HCT116 (cell line): ENCODE data around the gene MTCP1. TPM values are rescaled to one million over a fixed set of nuclear protein-coding genes. Genes with fewer than 3 reads are reported as not detected.

Experiments
- ATAC-seq: fragments of 200-7000 bp; cut with Tn5 transposase; 2 replicates; pipeline ENCODE4 v1.9.1; 2020; ENCODE audit warnings: mild to moderate bottlenecking, moderate library complexity
- BruUV-seq: library from RNA; stranded (reverse); fragments of 400-500 nt; replicated peaks from 2 replicates; lab custom pipeline; 2021; lab: Mats Ljungman, UMichigan
- CTCF ChIA-PET: fragments of 300-600 bp; sonication (Branson Sonifier 250); formaldehyde crosslinking; loops from one replicate; lab custom pipeline; 2021; ENCODE audit warnings: antibody characterized with exemption; lab: Charles Lee
- POLR2A ChIA-PET: fragments of 300-600, 350-600 bp; sonication (Branson Sonifier 250); formaldehyde crosslinking; loops from one replicate; lab custom pipeline; 2021; ENCODE audit warnings: antibody characterized with exemption; lab: Charles Lee
- RAD21 ChIA-PET, 2 experiments: fragments of 300-600 bp; sonication (Branson Sonifier 250); formaldehyde crosslinking; loops; one replicate each; lab custom pipeline; 2023; ENCODE audit warnings: low total read pairs in 2 of 2; ENCODE audit not compliant: uncharacterized antibody in 2 of 2, unreplicated experiment in 2 of 2, low non-redundant PET in 1 of 2; lab: Charles Lee
- DNase-seq: peaks from one replicate; pipeline ENCODE4 v3.0.0-alpha.2; 2010; ENCODE audit warnings: low read depth, low spot score
- H2AFZ ChIP-seq: fragments of 200-600 bp; shearing (Covaris generic), sonication (generic); 2 replicates; pipeline ENCODE4 v1.6.1; 2017; ENCODE audit warnings: low read depth, mixed run types, mixed read lengths, antibody characterized with exemption, low read length; ENCODE audit not compliant: poor library complexity, severe bottlenecking
- H3K27ac ChIP-seq: 2 replicates; pipeline ENCODE4 v1.5.1; 2012; ENCODE audit warnings: low read depth, low read length
- H3K27me3 ChIP-seq: fragments of 200-600 bp; sonication (generic); 2 replicates; pipeline ENCODE4 v1.6.1; 2016; ENCODE audit warnings: mixed run types, low read length, mixed read lengths; ENCODE audit not compliant: insufficient read depth
- H3K36me3 ChIP-seq, 2 experiments: fragments of 200-500 bp in 1 of 2; fragments of 200-600 bp in 1 of 2; sonication (Bioruptor generic) in 1 of 2; sonication (generic) in 1 of 2; 2 replicates each; pipeline versions ENCODE4 v1.5.1 to v1.6.1; 2014 to 2016; ENCODE audit warnings: low read length in 2 of 2, inconsistent platforms in 1 of 2, mixed read lengths in 1 of 2, mixed run types in 1 of 2; ENCODE audit not compliant: insufficient read depth in 2 of 2, control insufficient read depth in 1 of 2
- H3K4me1 ChIP-seq, 2 experiments: fragments of 200-600 bp in 1 of 2; sonication (generic) in 1 of 2; 2 replicates each; pipeline versions ENCODE4 v1.5.1 to v1.6.1; 2012 to 2017; ENCODE audit warnings: low read length in 2 of 2, inconsistent platforms in 1 of 2, mild to moderate bottlenecking in 1 of 2, mixed read lengths in 1 of 2, mixed run types in 1 of 2, moderate library complexity in 1 of 2; ENCODE audit not compliant: insufficient read depth in 2 of 2, control insufficient read depth in 1 of 2
- H3K4me2 ChIP-seq: fragments of 200-600 bp; sonication (generic); 2 replicates; pipeline ENCODE4 v1.6.1; 2017; ENCODE audit warnings: mixed run types, low read length, mixed read lengths
- H3K4me3 ChIP-seq, 2 experiments: fragments of 200-600 bp in 1 of 2; sonication (generic) in 1 of 2; replicated peaks in 1 of 2; 2 replicates each; pipeline ENCODE4 v1.5.1; 2011 to 2016; ENCODE audit warnings: low read length in 2 of 2, control low read depth in 1 of 2, low read depth in 1 of 2, mild to moderate bottlenecking in 1 of 2, mixed read lengths in 1 of 2, mixed run types in 1 of 2
- H3K79me2 ChIP-seq: fragments of 200-600 bp; sonication (generic); 2 replicates; pipeline ENCODE4 v1.6.1; 2017; ENCODE audit warnings: mild to moderate bottlenecking, mixed run types, low read length, moderate library complexity, mixed read lengths; ENCODE audit not compliant: insufficient read depth
- H3K9ac ChIP-seq: fragments of 200-600 bp; sonication (generic); 2 replicates; pipeline ENCODE4 v1.6.1; 2016; ENCODE audit warnings: low read length, mixed read lengths
- H3K9me2 ChIP-seq: fragments of 200-600 bp; sonication (generic), shearing (Covaris generic); 2 replicates; pipeline ENCODE4 v1.6.1; 2017; ENCODE audit warnings: mixed run types, mild to moderate bottlenecking, moderate library complexity; ENCODE audit not compliant: insufficient read depth
- H3K9me3 ChIP-seq, 2 experiments: fragments of 200-500 bp in 1 of 2; fragments of 200-600 bp in 1 of 2; sonication (Bioruptor generic) in 1 of 2; sonication (generic) in 1 of 2; 2 replicates each; pipeline ENCODE4 v1.6.1; 2014 to 2017; ENCODE audit warnings: low read length in 2 of 2, mixed read lengths in 2 of 2, inconsistent platforms in 1 of 2, low read depth in 1 of 2, mild to moderate bottlenecking in 1 of 2, mixed run types in 1 of 2, moderate library complexity in 1 of 2; ENCODE audit not compliant: control insufficient read depth in 1 of 2, insufficient read depth in 1 of 2
- H4K20me1 ChIP-seq: fragments of 200-600 bp; sonication (generic), shearing (Covaris generic); 2 replicates; pipeline ENCODE4 v1.6.1; 2017; ENCODE audit warnings: mixed run types, mild to moderate bottlenecking, moderate library complexity; ENCODE audit not compliant: insufficient read depth
- CBX3 ChIP-seq: IDR thresholded peaks from 2 replicates; pipeline ENCODE4 v1.6.1; 2012; ENCODE audit warnings: low read depth
- ELF1 ChIP-seq: IDR thresholded peaks from 2 replicates; pipeline ENCODE4 v1.6.1; 2012; ENCODE audit warnings: low read depth, borderline replicate concordance
- EZH2phosphoT487 ChIP-seq: fragments of 200-600 bp; IDR thresholded peaks from 2 replicates; pipeline ENCODE4 v1.6.1; 2018; ENCODE audit warnings: antibody characterized with exemption, borderline replicate concordance
- FOSL1 ChIP-seq: IDR thresholded peaks from 2 replicates; pipeline ENCODE4 v1.6.1; 2012; ENCODE audit warnings: low read depth
- SIN3A ChIP-seq: IDR thresholded peaks from 2 replicates; pipeline ENCODE4 v1.6.1; 2012; ENCODE audit warnings: low read depth
- SP1 ChIP-seq: IDR thresholded peaks from 2 replicates; pipeline ENCODE4 v1.6.1; 2012; ENCODE audit warnings: low read depth
- ZFX ChIP-seq: fragments of 450-650 bp; IDR thresholded peaks from 2 replicates; pipeline ENCODE4 v1.6.1; 2017
- intact Hi-C: fragments of 100-400 bp; cut with micrococcal nuclease; formaldehyde crosslinking; loops from 2 replicates; pipeline ENCODE4 v1.10.0; 2022
- total RNA-seq: library from RNA; stranded (reverse); gene quantifications from one replicate; pipeline ENCODE4 v1.2.1, GENCODE V29; 2021; ENCODE audit not compliant: unreplicated experiment
- TF ChIP-seq, protein P1 (sequence below): IDR thresholded peaks from 2 replicates; pipeline ENCODE4 v1.6.1; 2011; ENCODE audit warnings: mild to moderate bottlenecking, low read length, moderate library complexity; ENCODE audit not compliant: insufficient replicate concordance; ENCODE audit errors: extremely low read depth
- TF ChIP-seq, protein P2 (sequence below): IDR thresholded peaks from 2 replicates; pipeline ENCODE4 v1.6.1; 2012
- TF ChIP-seq, protein P3 (sequence below), 3 experiments: fragments of 200-600 bp in 1 of 3; sonication (generic) in 1 of 3; IDR thresholded peaks in 2 of 3; conservative IDR thresholded peaks in 1 of 3; 2 replicates each; pipeline ENCODE4 v1.5.1; 2012 to 2017; ENCODE audit warnings: low read depth in 2 of 3, low read length in 2 of 3, antibody characterized with exemption in 1 of 3, borderline replicate concordance in 1 of 3, control low read depth in 1 of 3, mild to moderate bottlenecking in 1 of 3, mixed read lengths in 1 of 3, mixed run types in 1 of 3, moderate library complexity in 1 of 3; ENCODE audit not compliant: insufficient read depth in 1 of 3

MTCP1 gene
- total RNA-seq, 1 experiment from 2014 or later: 10.7 TPM

DNA sequence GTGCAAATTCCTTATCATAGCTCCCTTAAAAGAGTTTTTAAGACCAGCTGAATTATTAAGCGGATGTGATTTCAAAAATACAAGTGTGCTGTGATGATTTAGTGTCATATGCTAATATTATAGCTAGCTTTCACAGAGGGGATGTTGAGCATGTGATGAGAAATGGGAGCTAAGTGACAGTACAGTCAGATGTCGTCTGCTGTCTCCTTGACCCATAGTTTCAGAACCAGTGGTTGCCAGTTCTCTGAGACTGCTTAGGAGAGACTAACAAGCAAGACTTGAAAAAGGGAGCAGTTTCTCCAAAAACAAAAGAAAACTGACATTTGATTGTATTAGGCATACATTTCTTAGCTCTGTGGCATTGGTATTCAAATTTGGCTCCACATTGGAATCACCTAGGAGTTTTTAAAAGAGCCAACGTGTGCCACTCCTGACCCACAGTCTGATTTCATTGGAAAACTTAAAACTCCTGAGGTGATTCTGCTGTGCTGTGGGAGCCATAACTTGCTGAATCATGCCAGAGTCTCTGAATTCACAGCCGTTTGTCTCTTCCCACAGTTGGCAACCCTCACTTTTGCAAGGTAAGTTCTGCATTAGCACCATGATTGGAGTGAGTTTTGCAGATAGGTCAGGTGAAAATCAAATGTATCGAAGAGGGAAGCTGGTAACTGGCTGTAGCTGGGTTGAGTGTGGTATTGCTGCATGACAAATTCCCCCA, 24.0 kb downstream of the MTCP1 start:
- H3K4me1 ChIP-seq: no peaks in the 10 kb centered on the region
- H3K9ac ChIP-seq: no peak overlapping the region
- no peak overlapping the region for H3K27ac ChIP-seq
- H3K9me3 ChIP-seq: no peaks in the 10 kb centered on the region
- ATAC-seq (no peak), DNase-seq (no peak)
- no TSS peak for BruUV-seq
- TF ChIP-seq, protein P1, sequence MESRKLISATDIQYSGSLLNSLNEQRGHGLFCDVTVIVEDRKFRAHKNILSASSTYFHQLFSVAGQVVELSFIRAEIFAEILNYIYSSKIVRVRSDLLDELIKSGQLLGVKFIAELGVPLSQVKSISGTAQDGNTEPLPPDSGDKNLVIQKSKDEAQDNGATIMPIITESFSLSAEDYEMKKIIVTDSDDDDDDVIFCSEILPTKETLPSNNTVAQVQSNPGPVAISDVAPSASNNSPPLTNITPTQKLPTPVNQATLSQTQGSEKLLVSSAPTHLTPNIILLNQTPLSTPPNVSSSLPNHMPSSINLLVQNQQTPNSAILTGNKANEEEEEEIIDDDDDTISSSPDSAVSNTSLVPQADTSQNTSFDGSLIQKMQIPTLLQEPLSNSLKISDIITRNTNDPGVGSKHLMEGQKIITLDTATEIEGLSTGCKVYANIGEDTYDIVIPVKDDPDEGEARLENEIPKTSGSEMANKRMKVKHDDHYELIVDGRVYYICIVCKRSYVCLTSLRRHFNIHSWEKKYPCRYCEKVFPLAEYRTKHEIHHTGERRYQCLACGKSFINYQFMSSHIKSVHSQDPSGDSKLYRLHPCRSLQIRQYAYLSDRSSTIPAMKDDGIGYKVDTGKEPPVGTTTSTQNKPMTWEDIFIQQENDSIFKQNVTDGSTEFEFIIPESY: no peak
- TF ChIP-seq, protein P2, sequence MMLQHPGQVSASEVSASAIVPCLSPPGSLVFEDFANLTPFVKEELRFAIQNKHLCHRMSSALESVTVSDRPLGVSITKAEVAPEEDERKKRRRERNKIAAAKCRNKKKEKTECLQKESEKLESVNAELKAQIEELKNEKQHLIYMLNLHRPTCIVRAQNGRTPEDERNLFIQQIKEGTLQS: no peak
- TF ChIP-seq ELF1 (no peak), FOSL1 (no peak), CBX3 (no peak), EZH2phosphoT487 (no peak), SP1 (no peak), ZFX (no peak), SIN3A (no peak)
- TF ChIP-seq, protein P3, sequence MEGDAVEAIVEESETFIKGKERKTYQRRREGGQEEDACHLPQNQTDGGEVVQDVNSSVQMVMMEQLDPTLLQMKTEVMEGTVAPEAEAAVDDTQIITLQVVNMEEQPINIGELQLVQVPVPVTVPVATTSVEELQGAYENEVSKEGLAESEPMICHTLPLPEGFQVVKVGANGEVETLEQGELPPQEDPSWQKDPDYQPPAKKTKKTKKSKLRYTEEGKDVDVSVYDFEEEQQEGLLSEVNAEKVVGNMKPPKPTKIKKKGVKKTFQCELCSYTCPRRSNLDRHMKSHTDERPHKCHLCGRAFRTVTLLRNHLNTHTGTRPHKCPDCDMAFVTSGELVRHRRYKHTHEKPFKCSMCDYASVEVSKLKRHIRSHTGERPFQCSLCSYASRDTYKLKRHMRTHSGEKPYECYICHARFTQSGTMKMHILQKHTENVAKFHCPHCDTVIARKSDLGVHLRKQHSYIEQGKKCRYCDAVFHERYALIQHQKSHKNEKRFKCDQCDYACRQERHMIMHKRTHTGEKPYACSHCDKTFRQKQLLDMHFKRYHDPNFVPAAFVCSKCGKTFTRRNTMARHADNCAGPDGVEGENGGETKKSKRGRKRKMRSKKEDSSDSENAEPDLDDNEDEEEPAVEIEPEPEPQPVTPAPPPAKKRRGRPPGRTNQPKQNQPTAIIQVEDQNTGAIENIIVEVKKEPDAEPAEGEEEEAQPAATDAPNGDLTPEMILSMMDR (IDR thresholded peaks at IDR 0.05 in 2 of 3, conservative IDR thresholded peaks at IDR 0.05 in 1 of 3; ENCODE audit: borderline replicate concordance in 1 of 3, insufficient read depth in 1 of 3, low read depth in 2 of 3, low read length in 2 of 3): no peak
- H3K9me2 ChIP-seq: no peaks in the 10 kb centered on the region
- POLR2A ChIA-PET: no interaction called here
- intact Hi-C loops: no loop called here
- H4K20me1 ChIP-seq: no peaks in the 10 kb centered on the region
- no peaks in the 10 kb centered on the region for H3K79me2 ChIP-seq
- no peak overlapping the region for H2AFZ ChIP-seq
- H3K27me3 ChIP-seq: no peaks in the 10 kb centered on the region
- RAD21 ChIA-PET: no interaction called here
- no peak overlapping the region for H3K4me2 ChIP-seq
- no peaks in the 10 kb centered on the region for H3K36me3 ChIP-seq
- CTCF ChIA-PET: interaction anchor here (1.3 kb wide), 1 partner anchor 10 kb away, joined by 3 read pairs; no protein-coding TSS in a partner anchor
- H3K4me3 ChIP-seq: no peak overlapping the region
